GM21825 (cell line): ENCODE results near the gene POLRMT.
A peak's percentile ranks its signal among the peaks of the same experiment; 100 is the strongest.

Experiments used
- ATAC-seq: cut with Tn5 transposase; IDR thresholded peaks from one replicate; pipeline ENCODE4 v1.9.1; 2021; ENCODE audit warnings: mild to moderate bottlenecking, moderate library complexity; ENCODE audit not compliant: unreplicated experiment

The POLRMT gene

GRCh38 chr19:648305-648704, 15.0 kb upstream of the POLRMT start:
- ATAC-seq = no peak

GRCh38 chr19:647566-648284, 14.4 kb upstream of the POLRMT start:
- no peak for ATAC-seq

- no peak for ATAC-seq
Measured at GRCh38 chr19:646779-647565, 13.6 kb upstream of the POLRMT start.

GRCh38 chr19:645912-646778, 12.8 kb upstream of the POLRMT start:
- ATAC-seq = no peak

GRCh38 chr19:644789-645188, 11.5 kb upstream of the POLRMT start:
- no peak for ATAC-seq

GRCh38 chr19:644363-644762, 11.0 kb upstream of the POLRMT start:
- no peak for ATAC-seq

- ATAC-seq = no peak
Measured at GRCh38 chr19:643736-644135, 10.4 kb upstream of the POLRMT start.

GRCh38 chr19:642767-643727, 9.7 kb upstream of the POLRMT start:
- ATAC-seq = no peak

GRCh38 chr19:641702-642101, 8.4 kb upstream of the POLRMT start:
- no peak for ATAC-seq

- no peak for ATAC-seq
Measured at GRCh38 chr19:640606-641189, 7.4 kb upstream of the POLRMT start.

GRCh38 chr19:640161-640558, 6.8 kb upstream of the POLRMT start:
- no peak for ATAC-seq

GRCh38 chr19:639253-640160, 6.2 kb upstream of the POLRMT start, which contains the start of gene FGF22:
FGF22 (plus strand) TSS chr19:639879; CDS start chr19:639926, 47 bp downstream.
- no peak for ATAC-seq

GRCh38 chr19:638906-639252, 5.5 kb upstream of the POLRMT start:
- no peak for ATAC-seq

- no peak for ATAC-seq
Measured at GRCh38 chr19:634975-635652, 1.8 kb upstream of the POLRMT start.

GRCh38 chr19:633786-634639, 676 bp upstream of the POLRMT start:
- ATAC-seq = no peak

GRCh38 chr19:632579-633067, 714 bp downstream of the POLRMT start:
- ATAC-seq = peak; percentile 12
